MM.1S (cell line): ENCODE measurements around the gene TMEM82.

Source experiments
- DNase-seq: peaks from one replicate; pipeline ENCODE4 v3.0.0-alpha.2; 2015
- H2AFZ ChIP-seq: fragments of 300-600 bp; sonication (generic); 2 replicates; pipeline ENCODE4 v1.6.0; 2016; ENCODE audit warnings: antibody characterized with exemption, low read length
- H3F3A ChIP-seq: fragments of 300-600 bp; sonication (generic); 2 replicates; pipeline ENCODE4 v1.6.1; 2016; ENCODE audit warnings: mild to moderate bottlenecking, antibody characterized with exemption, low read length, moderate library complexity, mixed read lengths; ENCODE audit not compliant: insufficient read depth
- H3K27ac ChIP-seq: fragments of 300-600 bp; sonication (generic); 2 replicates; pipeline ENCODE4 v1.5.1; 2016; ENCODE audit warnings: mild to moderate bottlenecking, low read length
- H3K27me3 ChIP-seq: fragments of 300-600 bp; sonication (generic); replicated peaks from 2 replicates; pipeline ENCODE4 v1.6.0; 2016; ENCODE audit warnings: low read length; ENCODE audit not compliant: insufficient read depth
- H3K36me3 ChIP-seq: fragments of 300-600 bp; sonication (generic); replicated peaks from 2 replicates; pipeline ENCODE4 v1.6.1; 2016; ENCODE audit warnings: mild to moderate bottlenecking, low read length, mixed read lengths; ENCODE audit not compliant: insufficient read depth
- H3K4me1 ChIP-seq: fragments of 300-600 bp; sonication (generic); 2 replicates; pipeline ENCODE4 v1.6.1; 2016; ENCODE audit warnings: low read length, mixed read lengths
- H3K4me2 ChIP-seq: fragments of 300-600 bp; sonication (generic); 2 replicates; pipeline ENCODE4 v1.6.0; 2016; ENCODE audit warnings: low read depth, low read length
- H3K4me3 ChIP-seq: fragments of 300-600 bp; sonication (generic); 2 replicates; pipeline ENCODE4 v1.5.1; 2016; ENCODE audit warnings: low read length, mixed read lengths
- H3K79me2 ChIP-seq: fragments of 300-600 bp; sonication (generic); 2 replicates; pipeline ENCODE4 v1.6.1; 2016; ENCODE audit warnings: mixed run types, low read length, mixed read lengths
- H3K9ac ChIP-seq: fragments of 300-600 bp; sonication (generic); 2 replicates; pipeline ENCODE4 v1.6.1; 2016; ENCODE audit warnings: low read length, mixed read lengths
- H3K9me2 ChIP-seq: fragments of 300-600 bp; sonication (generic); replicated peaks from 2 replicates; pipeline ENCODE4 v1.6.1; 2016; ENCODE audit warnings: mild to moderate bottlenecking, low read length, mixed read lengths; ENCODE audit not compliant: insufficient read depth
- H3K9me3 ChIP-seq: fragments of 300-600 bp; sonication (generic); replicated peaks from 2 replicates; pipeline ENCODE4 v1.6.1; 2016; ENCODE audit warnings: mild to moderate bottlenecking, low read length, mixed read lengths; ENCODE audit not compliant: insufficient read depth
- H4K20me1 ChIP-seq: fragments of 300-600 bp; sonication (generic); 2 replicates; pipeline ENCODE4 v1.6.1; 2016; ENCODE audit warnings: mild to moderate bottlenecking, low read length, moderate library complexity, mixed read lengths; ENCODE audit not compliant: insufficient read depth
- CTCF ChIP-seq: fragments of 300-600 bp; sonication (generic); IDR thresholded peaks from 2 replicates; pipeline ENCODE4 v1.5.1; 2016; ENCODE audit warnings: antibody characterized with exemption, low read length, mixed read lengths
- EZH2 ChIP-seq: fragments of 300-600 bp; sonication (generic); optimal IDR thresholded peaks from 2 replicates; pipeline ENCODE3; 2017; ENCODE audit warnings: low read depth, mild to moderate bottlenecking, antibody characterized with exemption, low read length, mixed read lengths
- EZH2phosphoT487 ChIP-seq: fragments of 300-600 bp; sonication (generic); IDR thresholded peaks from 2 replicates; pipeline ENCODE4 v1.6.1; 2018; ENCODE audit warnings: antibody characterized with exemption, low read length

TMEM82 gene

GRCh38 chr1:15788624-15789301 is 46.5 kb downstream of the TMEM82 start:
- no peak overlapping the region for H3K27ac ChIP-seq
- H3K9me2 ChIP-seq = no peaks in the 10 kb centered on the region
- no peaks in the 10 kb centered on the region for H3K9me3 ChIP-seq
- TF ChIP-seq CTCF = no peak
- TF ChIP-seq EZH2 = no peak
- no peak for TF ChIP-seq EZH2phosphoT487
- no peaks in the 10 kb centered on the region for H3F3A ChIP-seq
- H3K4me3 ChIP-seq = no peak overlapping the region
- H3K4me1 ChIP-seq = no peaks in the 10 kb centered on the region
- H3K4me2 ChIP-seq = no peak overlapping the region
- H3K9ac ChIP-seq = no peak overlapping the region
- H2AFZ ChIP-seq = no peak overlapping the region
- H3K27me3 ChIP-seq = no peaks in the 10 kb centered on the region
- no peaks in the 10 kb centered on the region for H4K20me1 ChIP-seq
- no peak for DNase-seq
- H3K36me3 ChIP-seq = no peaks in the 10 kb centered on the region
- H3K79me2 ChIP-seq = no peaks in the 10 kb centered on the region

- Histone ChIP-seq H3K9me2 (no peaks in the 10 kb centered on the region), H3K4me1 (no peaks in the 10 kb centered on the region), H3K9me3 (no peaks in the 10 kb centered on the region), H3K4me3 (no peak overlapping the region), H2AFZ (no peak overlapping the region), H3K79me2 (no peaks in the 10 kb centered on the region), H3K27ac (no peak overlapping the region), H3K27me3 (no peaks in the 10 kb centered on the region), H3F3A (no peaks in the 10 kb centered on the region), H4K20me1 (no peaks in the 10 kb centered on the region), H3K36me3 (no peaks in the 10 kb centered on the region), H3K9ac (no peak overlapping the region), H3K4me2 (no peak overlapping the region)
- no peak for TF ChIP-seq CTCF
- no peak for TF ChIP-seq EZH2phosphoT487
- TF ChIP-seq EZH2 = no peak
- no peak for DNase-seq
Observed at GRCh38 chr1:15796086-15796462, 53.8 kb downstream of the TMEM82 start.
